ENCODE measurements around the gene PDE4DIP.
"Not testable (repeated sequence)": the region's sequence is repeated elsewhere in the genome, so short reads cannot be mapped to it uniquely, and the experiment has no call there.

Gene PDE4DIP

DNA sequence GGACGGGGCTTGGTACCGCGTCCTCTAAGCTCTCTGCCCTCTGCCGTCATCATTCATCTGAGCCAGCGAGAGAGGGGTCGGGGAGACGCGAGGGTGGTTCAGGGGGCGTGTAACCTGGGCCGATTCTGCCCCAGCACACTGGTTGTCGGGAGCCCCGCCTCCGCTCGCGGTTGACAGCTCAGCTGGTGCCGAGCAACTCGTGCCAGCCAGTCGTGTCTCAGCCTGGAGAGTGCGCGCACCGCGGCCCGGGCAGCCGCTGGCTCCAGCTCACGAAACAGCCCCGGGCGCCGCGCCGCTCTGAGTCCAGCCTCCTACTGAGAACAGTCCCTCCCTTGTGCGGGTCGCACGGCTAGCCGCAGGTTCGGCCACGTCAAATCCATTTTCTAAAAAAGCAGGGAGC is at the start of gene PDE4DIP:
Gene PDE4DIP (plus strand): TSS at position 209 of the 400 bp plus-strand sequence. CDS start 347 bp downstream, outside the sequence.
- DNase-seq (ENCODE audit: low read depth), result peak; percentile 4

DNA sequence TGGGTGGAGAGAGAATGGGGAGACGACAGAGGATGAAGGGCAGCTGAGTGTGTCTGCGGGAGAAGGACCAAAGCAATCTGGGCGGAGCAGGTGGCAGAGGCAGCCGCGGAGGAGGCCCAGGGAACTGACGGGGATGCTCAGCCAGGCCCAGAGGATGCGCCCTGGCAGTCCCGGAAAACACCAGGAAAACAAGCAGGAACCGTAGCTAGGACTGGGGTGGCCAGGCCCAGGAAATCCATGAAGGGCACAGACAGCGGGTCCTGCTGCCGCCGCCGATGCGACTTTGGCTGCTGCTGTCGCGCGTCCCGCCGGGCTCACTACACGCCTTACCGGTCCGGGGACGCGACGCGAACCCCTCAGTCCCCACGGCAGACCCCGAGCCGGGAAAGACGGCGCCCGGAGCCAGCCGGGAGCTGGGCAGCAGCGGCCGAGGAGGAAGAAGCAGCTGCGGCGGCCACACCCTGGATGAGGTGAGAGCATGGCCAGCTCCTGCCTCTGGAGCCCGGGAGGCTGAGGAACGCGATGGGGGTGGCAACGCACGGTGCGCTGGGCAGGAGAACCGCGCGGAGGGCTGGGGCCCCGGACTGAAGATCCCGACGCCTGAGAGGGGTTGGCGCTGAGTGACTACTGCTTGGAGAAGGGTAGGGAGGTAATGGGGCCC is 35.8 kb upstream of the PDE4DIP start:
- not testable (repeated sequence) for DNase-seq (ENCODE audit: low read depth)

DNA sequence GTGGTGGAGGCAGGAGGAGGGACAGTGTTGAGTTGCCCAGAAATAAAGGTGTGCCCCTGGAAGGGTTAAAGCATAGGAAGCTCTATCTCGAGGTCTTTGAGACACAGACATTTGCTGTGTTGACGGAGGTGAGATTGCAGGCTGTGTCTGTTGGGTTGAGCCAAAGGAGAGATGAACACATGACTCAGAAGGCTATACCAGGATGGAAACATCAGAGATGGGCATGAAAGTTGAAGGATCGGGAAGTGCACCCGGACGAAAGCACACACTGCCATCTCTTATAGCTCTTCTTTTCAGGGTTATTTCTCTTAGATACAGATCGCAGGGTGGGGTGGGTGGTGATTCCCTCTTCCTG is 35.3 kb upstream of the PDE4DIP start:
- not testable (repeated sequence) for DNase-seq (ENCODE audit: low read depth)

DNA sequence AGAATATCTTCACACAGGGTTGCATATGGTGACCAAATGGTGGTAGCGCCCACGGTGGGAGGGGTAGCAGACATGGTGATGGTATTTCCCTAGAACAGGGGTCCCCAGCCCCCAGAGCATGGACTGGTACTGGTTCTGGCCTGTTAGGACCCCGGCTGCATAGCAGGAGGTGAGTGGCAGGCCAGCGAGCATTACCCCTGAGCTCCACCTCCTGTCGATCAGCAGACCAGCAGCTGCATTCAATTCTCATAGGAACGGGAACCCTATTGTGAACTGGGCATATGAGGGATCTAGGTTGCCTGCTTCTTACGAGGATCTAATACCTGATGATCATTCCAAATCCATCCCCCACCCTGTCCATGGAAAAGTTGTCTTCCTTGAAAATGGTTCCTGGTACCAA is 22.0 kb upstream of the PDE4DIP start:
- DNase-seq (ENCODE audit: low read depth), result not testable (repeated sequence)

DNA sequence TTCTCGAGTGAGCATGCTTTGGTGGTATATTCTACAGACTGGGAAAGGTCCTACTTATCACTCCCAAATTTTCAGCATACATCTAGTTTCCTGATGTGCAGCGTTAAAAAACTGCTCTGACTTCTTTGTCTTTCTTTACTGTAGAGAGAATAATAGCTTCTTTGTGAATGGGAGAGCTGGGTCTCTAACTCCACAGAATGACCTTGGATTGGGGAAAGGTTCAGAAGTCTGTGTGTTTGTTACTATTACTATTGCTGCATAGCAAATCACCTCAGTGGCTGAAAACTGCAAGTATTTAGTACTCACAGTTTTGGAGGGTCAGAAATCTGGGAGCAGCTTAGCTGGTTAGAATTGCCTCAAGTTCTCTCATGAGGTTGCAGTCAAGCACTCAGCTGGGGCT is 20.4 kb upstream of the PDE4DIP start:
- not testable (repeated sequence) for DNase-seq (ENCODE audit: low read depth)

DNA sequence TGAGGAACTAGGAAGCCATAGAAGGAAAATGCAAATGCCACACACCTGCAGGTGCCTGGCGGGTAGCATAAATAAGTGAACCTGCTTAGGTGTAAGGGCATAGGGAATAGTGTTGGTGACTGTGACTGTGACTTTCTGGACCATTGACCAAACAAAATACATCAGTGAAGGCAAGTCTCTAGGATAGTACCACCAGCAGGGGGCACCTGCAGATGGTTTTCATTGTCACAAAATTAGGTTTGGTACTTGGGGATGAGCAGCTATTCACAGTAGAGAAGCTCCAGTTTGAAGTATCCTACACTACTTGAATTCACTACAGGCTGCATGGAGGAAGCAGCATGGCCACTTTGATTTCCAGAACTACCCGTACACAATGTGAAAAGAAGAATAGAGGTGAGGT is 19.2 kb upstream of the PDE4DIP start:
- DNase-seq (ENCODE audit: low read depth), result not testable (repeated sequence)

DNA sequence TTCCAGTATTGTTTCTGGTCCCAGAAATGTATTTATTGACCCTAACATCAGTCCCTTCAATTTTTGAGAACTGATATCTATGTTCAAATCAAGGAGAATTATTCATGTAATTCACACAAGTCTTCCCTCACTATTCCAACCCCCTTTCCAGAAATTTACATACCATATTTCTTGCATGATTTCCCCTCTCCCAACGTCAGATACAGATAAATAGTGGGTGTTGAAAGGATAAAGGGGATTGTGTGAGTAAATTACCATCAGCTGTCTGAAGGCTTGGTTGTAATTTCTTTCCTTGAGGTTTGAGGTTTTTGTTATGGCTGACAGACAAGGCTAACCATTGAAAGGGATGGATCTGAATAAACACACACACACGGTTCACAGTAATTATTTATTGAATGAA is 15.7 kb upstream of the PDE4DIP start:
- DNase-seq (ENCODE audit: low read depth), result not testable (repeated sequence)

DNA sequence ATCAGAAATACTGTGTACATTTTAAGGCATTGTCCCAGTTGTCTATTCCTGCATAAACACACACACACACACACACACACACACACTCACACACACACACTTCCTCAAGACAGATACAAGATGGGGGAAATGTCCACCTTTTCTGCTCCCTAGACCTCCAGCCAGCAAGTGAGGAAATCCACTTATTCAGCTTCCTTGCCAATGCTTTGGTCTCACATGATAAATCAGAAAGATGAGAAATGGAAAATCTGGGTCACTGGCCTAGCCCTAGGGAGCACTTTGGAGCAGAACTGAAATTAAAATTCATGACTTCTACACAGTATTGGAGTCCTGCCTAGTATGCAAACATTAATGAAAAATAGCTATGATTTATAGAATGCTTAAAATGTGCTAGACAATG is 15.3 kb upstream of the PDE4DIP start:
- DNase-seq (ENCODE audit: low read depth), result not testable (repeated sequence)

DNA sequence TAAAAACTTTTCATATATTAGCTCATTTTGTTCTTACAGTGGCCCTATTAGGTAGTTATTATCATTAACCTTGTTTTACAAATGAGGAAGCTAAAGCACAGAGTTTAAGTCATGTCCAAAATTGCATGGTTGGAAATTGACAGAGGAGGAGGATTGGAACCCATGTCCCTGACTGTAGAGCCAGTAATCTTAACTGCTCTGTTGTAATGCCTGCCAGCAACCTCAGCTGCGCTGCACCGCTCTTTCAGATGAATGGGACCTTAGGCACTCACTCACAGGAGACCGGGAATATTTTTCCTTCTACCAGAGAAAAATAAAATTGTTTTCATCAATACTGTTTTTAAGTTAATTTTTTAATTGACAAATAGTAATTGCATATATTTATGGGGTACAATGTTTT is 14.9 kb upstream of the PDE4DIP start:
- not testable (repeated sequence) for DNase-seq (ENCODE audit: low read depth)

DNA sequence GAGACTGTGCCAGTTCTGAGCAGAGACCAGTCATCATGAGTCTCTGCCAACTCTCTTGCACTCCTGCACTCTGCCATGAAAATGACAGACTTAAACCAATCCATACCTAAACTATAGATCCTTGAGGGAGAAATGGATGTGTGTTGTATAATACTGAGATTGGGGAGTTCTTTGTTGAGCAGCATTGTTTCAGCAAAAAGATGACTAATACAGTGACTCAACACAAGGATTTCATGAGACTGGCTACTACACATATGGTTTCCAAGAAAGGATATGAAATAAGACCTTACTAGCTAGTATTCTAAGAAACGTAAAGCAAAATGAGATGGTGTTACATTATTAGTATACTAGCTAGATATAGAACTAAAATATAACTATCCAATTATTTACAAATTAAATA is 3.0 kb upstream of the PDE4DIP start:
- not testable (repeated sequence) for DNase-seq (ENCODE audit: low read depth)

DNA sequence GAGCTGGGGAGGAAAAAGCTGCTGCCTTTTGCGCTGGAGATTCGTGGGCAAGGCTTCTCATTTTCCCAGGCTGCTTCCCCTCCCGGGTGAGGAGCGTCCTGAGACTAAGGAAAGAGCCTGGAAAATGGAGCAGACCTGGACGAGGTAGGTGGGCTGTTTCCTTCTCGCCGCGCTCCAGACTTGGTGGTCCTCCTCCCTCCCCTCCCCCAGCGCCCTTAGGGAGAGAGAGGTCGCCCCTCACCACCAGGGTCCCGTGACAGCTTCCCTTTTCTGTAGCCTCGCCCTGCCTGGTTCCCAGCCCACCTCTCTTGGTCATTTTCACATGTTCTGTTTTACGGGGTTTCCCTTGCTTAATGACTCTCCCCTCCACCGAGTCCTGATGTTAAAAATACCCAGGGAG is 423 bp downstream of the PDE4DIP start:
- not testable (repeated sequence) for DNase-seq (ENCODE audit: low read depth)

DNA sequence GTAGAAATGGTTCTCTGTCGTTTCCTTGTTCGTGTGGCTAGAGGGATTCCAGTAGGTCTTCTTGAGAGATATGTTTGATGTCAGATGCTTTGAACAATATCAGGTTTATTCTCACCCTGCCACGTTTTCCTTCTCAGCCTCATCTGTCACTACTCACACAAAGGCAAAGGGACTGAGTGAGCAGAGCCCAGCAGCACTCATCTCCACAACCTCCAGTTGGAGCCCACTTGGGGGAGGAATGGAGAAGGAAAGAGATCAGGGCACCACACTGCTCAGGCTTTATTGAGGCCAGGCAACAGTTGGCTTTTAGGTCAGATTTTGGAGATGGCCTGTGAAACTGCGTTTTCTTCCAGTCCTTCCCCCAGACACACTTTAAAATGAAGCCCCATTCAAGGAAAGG is 840 bp downstream of the PDE4DIP start:
- not testable (repeated sequence) for DNase-seq (ENCODE audit: low read depth)

DNA sequence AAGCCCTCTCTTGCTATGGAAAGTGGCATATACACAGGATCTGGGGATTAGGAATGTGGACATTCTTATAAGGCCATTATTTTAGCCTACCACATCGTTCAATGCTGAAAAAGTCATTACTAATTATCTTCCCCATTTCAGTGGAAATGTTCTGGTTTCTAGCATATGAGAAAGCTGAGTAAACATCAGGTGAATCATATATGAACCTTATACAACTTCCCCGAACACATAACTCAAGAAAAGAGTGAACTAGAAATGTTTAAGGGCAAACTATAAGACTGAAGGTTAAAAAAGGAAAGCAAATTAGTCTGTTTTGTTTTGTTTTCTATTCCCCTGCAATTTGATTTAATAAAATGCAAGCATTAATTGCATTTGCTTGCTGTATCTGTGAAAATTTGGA is 6.1 kb downstream of the PDE4DIP start:
- DNase-seq (ENCODE audit: low read depth), result not testable (repeated sequence)

DNA sequence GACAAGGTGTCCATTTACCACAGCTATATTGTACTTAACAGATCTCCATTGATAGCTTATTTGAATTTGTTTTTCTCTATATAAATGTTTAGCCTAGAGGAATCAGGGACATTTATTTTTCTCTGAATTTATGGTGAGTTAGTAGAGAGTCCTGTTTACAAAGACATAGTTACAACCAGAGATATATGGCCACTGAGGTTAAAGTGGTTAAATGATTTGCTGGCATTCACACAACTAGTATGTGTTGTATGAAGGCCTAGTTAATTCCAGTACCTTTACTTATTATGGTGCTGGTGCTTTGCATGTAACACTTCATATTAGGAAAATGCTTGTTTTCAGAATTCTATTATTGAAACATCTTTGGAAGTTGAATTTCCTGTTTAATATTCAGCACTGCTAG is 6.6 kb downstream of the PDE4DIP start:
- not testable (repeated sequence) for DNase-seq (ENCODE audit: low read depth)

DNA sequence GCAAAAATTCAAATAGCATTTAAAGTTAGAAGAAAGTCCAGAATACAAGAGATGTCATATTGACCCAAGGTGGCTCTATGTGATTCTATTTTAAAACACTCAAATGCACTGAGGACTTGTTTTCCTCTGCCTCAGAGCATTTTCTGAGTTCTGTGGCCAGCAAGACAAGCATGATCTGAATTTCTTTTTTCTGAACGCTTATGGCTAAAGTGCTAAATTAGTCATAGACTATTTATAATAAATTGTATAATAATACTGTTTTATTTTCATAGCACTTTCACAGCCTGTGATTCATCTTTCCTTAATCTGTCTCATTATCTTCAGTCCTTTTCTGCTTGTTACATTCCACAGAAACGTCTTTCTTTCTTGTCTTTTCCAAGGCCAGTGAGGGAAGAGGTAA is 7.5 kb downstream of the PDE4DIP start:
- not testable (repeated sequence) for DNase-seq (ENCODE audit: low read depth)

DNA sequence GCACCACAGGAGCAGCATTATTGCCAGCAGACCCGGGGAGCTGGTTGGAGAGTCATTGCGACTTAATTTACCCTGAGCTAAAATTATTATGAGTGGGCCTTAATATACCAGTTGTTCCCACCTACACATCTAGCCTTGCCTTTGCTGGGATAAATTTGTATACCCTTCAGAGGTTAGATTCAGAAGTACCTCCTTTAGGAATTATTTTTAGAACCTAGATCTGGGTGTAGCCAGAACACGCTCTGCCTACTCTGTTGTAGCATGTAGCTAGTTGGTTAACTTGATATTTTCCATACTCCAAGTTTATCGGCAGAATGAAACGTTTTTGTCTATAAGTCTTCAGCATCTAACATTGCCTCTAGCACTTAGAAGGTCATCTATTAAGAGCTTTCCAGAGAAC is 9.1 kb downstream of the PDE4DIP start:
- DNase-seq (ENCODE audit: low read depth), result not testable (repeated sequence)

DNA sequence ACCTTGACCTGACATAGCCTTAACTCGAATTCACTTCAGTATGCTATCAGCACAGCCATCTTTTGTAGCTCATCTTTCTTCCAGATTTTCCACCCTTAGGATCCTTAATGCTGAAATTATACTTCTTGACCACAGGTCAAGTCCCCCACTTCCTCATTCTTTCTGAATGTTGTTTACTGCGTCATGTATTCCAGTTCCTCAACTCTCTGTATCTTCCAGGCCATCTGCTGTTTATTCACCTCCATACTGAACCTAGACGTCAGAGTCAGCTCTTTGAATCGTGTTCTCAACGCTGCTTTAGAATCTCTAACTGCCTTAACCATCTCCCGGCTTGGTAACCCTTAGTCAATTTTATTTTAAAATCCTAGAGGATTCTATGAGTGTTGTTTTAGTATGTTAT is 9.8 kb downstream of the PDE4DIP start:
- not testable (repeated sequence) for DNase-seq (ENCODE audit: low read depth)

DNA sequence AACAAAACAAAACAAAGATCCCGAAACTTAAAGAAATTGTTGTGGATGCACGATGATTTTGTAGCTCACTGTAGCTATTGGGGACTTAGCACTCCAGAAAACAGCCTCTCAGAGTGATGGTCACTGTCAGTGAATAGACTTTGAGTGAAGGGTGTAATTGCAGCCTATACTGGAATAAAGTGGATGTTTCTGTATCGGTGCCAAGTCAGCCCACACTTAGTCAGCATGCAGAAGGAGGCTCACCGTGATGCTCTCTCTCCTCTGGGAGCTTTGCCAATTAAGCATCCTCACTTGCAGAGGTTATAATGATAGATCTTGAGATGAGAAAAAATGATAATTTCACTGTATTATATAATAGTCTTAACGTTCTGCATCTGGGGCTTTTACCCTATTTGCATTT is 11.1 kb downstream of the PDE4DIP start:
- DNase-seq (ENCODE audit: low read depth), result not testable (repeated sequence)

DNA sequence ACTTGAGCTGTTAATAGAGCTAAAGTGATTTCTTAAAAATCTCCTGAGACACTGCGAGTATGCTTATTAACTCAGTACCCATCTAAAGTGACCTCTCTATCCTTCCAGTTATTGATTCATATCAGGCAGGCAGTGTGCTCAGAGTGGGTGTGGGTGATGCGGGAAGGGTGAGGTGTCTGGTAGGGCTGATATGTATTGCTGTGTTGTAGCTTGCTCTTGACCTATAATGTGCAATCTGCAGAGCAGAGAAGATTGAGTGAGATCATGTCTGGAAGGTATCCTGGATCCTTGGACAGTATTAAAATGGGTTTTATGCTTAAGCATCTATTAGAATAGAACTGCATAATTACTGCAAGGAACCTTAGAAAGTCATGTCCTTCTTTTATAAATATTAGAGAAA is 15.8 kb downstream of the PDE4DIP start:
- DNase-seq (ENCODE audit: low read depth), result not testable (repeated sequence)

DNA sequence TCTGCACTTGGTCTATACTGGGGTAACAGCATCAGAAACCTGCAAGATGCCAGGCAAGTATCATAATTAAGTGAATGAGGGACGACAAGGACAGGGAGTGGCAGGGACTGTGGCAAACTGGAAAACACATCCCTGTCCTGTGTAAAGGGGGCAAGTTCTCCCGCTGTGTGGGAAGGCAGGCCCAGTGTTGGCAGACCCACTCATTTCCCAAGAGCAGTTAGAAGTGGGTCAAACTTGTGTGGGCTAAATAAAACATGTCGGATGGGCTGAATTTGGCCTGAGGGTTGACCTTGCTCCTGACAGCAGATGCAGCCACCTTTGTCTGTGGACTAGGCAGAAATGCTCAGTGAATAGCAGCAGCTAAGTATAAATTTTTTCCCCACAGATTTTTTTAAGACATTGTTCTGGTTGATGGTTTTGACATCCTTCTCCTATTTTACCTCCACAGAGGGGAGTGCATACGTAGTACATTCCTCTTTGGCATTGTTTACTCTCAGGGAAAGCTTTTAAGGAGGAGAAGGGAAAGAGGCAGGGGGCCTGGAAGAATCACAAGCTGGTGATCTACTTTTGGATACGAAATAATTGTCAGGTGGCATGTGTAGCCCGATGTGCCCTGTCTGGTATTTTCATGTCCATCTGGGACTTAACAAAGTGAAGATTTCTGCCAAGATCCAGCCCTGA is 16.5 kb downstream of the PDE4DIP start:
- DNase-seq (ENCODE audit: low read depth), result not testable (repeated sequence)

DNA sequence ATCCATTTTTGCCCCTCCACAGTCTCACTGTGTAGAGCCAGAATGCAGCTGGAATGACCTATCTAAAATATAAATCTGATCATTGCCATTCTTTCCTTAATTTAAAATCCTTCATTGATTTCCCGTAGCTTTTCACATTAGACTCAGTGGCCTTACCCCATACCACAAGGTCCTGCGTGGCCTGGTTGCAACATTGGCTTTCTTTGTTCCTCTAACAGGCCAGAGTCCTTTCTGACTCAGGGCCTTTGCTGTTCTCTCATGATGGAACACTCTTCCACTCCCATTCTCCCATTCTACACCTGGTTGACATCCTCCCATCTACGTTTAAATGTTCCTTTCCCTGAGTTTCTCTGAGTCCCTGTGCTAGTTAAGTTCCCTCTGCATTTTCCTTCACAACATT is 18.4 kb downstream of the PDE4DIP start:
- not testable (repeated sequence) for DNase-seq (ENCODE audit: low read depth)

DNA sequence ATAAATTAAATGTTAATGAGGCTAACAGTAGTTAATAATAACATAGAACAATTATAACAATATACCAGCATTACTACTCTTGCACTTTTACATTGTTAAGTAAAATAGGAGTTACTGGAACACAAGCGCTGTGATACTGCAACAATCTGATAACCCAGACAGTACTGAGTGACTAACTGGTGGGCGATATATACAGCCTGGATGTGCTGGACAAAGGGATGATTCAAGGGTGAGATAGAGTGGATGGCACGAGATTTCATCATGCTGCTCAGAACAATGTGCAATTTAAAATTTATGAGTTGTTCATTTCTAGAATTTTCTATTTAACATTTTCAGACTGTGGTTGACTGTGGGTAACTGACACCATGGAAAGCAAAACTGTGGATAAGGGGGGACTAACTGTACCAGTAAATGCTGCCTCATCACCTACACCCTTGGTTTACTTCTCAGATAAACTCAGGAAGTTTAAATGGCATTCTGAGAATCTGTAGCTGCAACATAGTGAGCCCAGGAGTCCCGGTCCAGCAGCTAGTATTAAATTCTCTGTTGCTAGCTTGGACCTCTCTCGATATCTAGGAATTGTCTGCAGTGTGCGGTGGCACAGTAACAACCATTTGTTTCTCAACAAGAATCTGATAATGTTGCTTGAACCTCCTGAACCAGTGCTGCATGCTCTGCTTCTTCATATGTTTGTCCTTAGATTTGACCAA is 24.9 kb downstream of the PDE4DIP start:
- not testable (repeated sequence) for DNase-seq (ENCODE audit: low read depth)

DNA sequence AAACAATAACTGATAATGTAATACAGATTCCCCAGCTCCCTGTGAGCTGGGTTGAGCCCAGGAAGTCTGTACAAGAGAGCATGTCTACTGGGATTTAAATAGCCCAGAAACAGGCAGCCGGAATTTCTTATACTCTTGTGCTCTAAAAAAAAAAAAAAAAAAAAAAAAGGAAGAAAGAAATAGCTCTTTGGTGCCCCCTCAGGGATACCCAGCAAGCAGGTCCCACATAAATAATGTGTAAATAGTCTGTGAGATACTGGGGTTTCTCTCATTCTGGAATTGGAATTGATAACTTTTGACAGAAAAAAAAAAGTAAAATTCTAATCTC is 25.4 kb downstream of the PDE4DIP start:
- not testable (repeated sequence) for DNase-seq (ENCODE audit: low read depth)

All from stimulated activated CD8-positive, alpha-beta memory T cell treated with anti-CD3 and anti-CD28 coated beads, Interleukin-12 subunit alpha, Interleukin-12 subunit beta, amount 100 ng/mL, for 1 hour (primary cell).